Endometrial microvascular endothelial cells (primary cell): ENCODE results near the gene GORASP1. TPM values are rescaled to one million over a fixed set of nuclear protein-coding genes. Genes with fewer than 3 reads are reported as not detected.

ENCODE experiments used
- in situ Hi-C: cut with HindIII; loops from 2 replicates; pipeline ENCODE4 v1.10.0; 2017; ENCODE audit warnings: low sequenced_read_pairs, low pct_unique_long_range_greater_than_20kb; ENCODE audit errors: inconsistent ontology term
- total RNA-seq: library from RNA; depleted of rRNA; stranded (reverse); fragments of >200 nt; gene quantifications from one replicate; pipeline ENCODE4 v1.2.3, GENCODE V29; 2015; ENCODE audit errors: inconsistent ontology term

Gene GORASP1
- total RNA-seq, 1 donor from 2014 or later = 72.3 TPM

DNA sequence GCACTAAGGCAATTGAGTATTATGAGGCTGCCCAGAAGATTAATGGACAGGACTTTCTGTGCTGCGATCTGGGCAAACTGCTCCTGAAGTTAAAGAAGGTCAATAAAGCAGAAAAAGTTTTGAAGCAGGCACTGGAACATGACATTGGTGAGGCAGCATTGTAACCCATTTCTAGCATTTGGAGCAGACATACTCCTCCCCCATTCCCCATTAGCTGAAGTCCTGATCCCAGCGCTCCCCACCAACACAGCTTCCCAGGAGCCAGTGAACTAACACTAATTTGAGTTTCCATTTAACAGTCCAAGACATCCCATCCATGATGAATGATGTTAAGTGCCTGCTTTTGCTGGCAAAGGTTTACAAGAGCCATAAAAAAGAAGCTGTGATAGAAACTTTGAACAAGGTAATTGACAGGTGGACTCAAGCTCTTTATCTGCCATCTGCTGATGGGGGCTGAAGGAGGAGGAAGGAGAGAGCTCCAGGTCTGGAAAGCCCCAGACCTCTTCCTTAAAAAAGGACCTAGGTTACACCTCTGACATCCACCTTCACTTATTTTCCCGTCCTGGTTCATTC, 23.4 kb upstream of the GORASP1 start:
- in situ Hi-C loops = loop anchor here (25.0 kb wide), 1 partner anchor 157 kb away; the partner anchor contains the start of gene CX3CR1

GRCh38 chr3:39130026-39130425, 22.6 kb upstream of the GORASP1 start:
- in situ Hi-C loops = loop anchor here (25.0 kb wide), 1 partner anchor 157 kb away; the partner anchor contains the start of gene CX3CR1

- in situ Hi-C loops = loop anchor here (25.0 kb wide), 1 partner anchor 158 kb away; the partner anchor contains the start of gene CX3CR1
Measured at GRCh38 chr3:39128951-39129350, 21.5 kb upstream of the GORASP1 start.

- in situ Hi-C loops = loop anchor here (25.0 kb wide), 1 partner anchor 159 kb away; the partner anchor contains the start of gene CX3CR1
Measured at GRCh38 chr3:39127908-39128304, 20.5 kb upstream of the GORASP1 start.

GRCh38 chr3:39127269-39127907, 20.0 kb upstream of the GORASP1 start:
- in situ Hi-C loops = loop anchor here (25.0 kb wide), 1 partner anchor 160 kb away; the partner anchor contains the start of gene CX3CR1

DNA sequence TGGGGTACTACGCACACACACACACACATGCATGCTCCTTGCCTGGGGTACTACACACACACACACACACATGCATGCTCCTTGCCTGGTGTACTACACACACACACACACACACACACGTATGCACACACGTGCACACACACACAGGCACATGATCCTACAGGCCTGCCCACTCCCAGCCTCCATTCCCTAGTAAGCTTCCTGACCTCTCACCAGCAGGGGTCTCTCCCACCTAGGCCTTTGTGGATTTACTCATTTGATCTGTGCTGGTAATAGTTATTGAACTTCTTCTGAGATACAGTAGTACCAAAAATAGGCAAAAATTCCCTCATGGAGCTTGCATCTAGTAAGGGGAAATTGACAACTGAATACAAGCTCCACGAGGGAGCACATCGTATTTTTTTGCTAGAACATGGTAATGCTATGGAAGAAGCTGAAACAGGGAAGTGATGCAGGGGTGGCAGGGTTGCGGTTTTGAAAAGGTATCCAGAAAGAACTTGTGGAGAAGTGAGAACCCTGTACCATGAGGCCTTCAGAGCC, 19.2 kb upstream of the GORASP1 start:
- in situ Hi-C loops = loop anchor here (25.0 kb wide), 1 partner anchor 161 kb away; the partner anchor contains the start of gene CX3CR1

DNA sequence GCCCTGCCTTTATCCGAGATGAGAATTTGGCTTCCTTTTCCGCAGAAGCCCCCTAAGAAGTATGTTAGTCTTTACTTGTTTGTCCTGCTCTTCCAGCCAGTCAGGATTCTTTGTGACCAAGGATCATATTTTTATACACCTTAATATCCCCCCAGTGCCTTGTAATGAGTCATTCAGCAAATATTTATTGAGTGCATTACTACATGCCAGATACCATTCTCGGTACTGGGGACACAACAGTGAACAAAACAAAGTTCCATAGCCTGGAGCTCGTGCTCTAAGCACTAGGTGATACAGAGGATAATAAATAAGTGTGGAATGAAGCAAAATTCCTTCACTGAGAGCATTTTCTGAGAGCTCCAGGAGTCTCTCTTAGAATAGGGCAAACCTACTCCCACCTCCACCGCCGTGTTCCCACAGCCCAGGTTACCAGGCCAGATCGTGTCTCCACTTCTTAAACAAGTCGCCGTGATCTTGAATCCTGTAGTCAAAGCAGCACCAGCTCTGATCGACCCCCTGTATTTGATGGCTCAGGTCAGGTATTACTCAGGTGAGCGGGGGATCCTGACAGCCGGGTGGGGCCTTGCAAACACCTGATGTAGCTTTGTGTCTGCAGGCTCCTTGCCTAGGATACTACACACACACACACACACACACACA, 18.5 kb upstream of the GORASP1 start:
- in situ Hi-C loops = loop anchor here (25.0 kb wide), 1 partner anchor 161 kb away; the partner anchor contains the start of gene CX3CR1

- in situ Hi-C loops = loop anchor here (25.0 kb wide), 1 partner anchor 162 kb away; the partner anchor contains the start of gene CX3CR1
Measured at GRCh38 chr3:39124876-39125840, 17.7 kb upstream of the GORASP1 start.

- in situ Hi-C loops = no loop called here
Measured at GRCh38 chr3:39122813-39123212, 15.4 kb upstream of the GORASP1 start.

GRCh38 chr3:39121621-39122020, 14.2 kb upstream of the GORASP1 start:
- in situ Hi-C loops = no loop called here

DNA sequence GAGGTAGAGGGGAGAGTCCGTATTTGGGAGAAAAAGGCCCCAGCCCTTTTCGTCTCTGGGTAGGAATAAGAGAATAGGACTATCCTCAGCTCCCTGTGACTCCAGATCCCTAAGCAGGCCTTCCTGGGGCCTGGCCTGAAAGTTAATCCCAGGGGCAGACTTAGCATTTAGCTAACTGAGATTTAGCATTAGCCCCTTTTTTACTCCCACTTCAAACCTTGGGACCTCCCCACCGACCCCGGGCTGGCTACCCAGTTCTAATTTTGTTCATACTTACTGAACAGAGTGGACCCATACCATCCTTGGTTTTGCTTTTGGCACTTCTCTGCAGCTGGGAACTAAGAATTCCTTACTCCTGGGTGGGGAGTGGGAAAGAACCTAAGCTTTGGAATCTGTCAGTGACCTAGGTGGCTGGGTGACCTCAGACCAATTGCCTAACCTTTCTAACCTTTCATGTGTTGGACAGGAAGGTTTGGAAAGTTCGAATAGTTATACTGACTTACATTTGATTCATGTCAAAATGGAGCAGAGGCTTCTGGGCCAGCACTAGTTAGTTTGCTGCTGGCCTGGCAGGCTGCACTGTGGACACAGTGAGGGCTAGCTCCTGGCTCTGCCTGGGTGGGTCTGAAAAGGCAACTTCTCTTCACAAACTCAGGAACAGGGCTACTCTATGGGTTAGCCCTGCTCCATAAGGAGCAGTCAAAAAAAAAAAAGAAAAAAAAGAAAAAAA, 11.7 kb upstream of the GORASP1 start:
- in situ Hi-C loops = no loop called here

DNA sequence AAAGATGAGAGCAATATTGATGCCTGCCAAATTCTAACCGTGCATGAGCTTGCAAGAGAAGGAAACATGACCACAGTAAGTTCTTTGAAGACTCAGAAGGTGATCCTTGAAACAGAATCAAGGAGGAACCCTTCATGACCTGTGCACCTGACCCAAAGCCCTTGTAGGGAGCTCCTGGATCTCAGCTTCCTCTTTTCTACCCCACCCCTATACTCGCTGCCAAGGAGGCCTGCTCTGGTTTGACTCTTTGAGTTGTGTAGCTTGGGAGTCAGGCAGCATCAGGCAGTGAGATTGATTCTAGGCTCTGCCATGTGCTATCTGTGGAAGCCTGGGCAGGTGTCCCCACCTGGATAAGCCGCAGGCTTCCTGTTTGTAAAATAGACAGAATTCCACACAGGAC, 10.7 kb upstream of the GORASP1 start:
- in situ Hi-C loops = no loop called here

DNA sequence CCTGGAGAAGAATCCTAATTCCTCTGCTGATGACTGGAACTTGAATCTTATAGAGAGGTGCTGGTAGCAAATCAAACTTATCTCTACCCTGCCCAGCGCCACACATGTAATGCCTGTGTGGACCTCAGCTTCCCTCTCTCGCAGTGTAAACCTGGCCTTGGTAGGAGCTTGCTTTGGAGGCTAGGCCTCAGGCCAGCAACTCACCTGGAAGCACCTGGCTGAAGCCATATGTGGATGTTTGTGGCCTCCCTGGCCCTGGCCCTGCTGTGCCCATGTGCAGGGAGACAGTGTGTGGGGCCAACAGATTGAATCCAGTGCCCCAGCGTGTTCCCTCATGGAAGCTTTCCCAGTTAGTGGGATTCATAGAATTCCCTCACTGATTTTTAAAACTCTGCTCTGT, 8.4 kb upstream of the GORASP1 start:
- in situ Hi-C loops = no loop called here

- in situ Hi-C loops = no loop called here
Measured at GRCh38 chr3:39114456-39114855, 7.0 kb upstream of the GORASP1 start.

DNA sequence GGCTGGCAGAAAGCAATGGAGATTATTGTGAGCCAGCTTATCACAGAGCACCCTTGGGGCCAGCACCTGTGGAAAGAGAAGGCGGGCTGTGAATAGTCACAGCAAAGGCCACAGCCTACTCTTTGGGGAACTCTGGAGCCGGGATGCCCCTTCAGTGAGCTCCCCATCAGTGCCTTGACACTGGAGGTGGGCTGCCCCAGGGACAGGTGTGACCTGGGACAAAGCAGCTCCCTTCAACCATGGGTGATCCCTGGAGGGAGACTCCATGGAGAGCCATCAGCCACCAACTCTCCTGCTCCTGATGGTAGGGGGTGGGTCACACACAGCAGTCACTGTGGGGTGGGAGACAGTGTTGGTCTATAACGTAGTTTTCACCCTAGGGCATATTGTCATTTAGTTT, 5.9 kb upstream of the GORASP1 start:
- in situ Hi-C loops = no loop called here

DNA sequence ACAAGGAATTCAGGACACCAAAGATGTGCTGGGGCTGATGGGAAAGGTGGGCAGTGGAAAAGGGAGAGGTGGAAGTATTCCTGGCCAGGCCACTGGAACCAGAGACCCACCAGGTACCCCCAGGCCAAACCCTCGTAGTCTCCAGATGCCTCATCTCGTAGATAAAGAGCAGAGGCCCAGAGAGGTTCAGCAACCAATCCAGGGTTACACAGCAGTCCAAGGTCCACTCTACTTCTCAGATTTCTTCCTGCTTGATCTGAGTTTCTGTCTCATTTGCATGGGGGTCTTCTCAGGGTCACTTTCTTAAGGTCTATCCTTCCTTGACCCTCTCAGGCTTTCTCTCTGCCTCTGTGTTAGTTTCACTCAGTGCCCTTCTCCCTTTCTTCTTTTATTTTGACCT, 5.1 kb upstream of the GORASP1 start:
- in situ Hi-C loops = no loop called here

DNA sequence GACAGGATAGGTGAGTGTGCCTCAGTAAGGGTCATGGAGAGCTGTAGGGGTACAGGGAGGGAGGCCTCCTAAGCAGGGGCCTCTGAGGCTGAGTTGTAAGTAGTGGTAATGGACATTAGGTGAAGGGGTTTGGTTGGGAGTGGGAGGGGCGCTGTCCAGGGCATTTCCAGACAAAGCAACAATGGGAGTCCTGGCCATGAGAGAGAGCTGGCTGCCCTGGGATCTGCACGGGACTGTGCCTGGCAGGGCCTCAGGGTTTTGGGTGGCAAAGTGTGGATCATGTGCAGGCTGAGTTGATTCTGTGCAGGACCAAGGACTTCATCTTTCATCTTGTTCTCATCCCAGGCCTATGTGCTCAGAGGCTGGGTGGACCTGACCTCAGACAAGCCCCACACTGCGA, 4.7 kb upstream of the GORASP1 start:
- in situ Hi-C loops = no loop called here
